ENCODE measurements around the gene SCTR.

- TF ChIP-seq CTCF (IDR thresholded peaks at IDR 0.05 in 8 of 11, conservative IDR thresholded peaks at IDR 0.05 in 3 of 11) (no peak), POLR2A (IDR thresholded peaks at IDR 0.05) (no peak), POLR2AphosphoS5 (IDR thresholded peaks at IDR 0.05) (no peak)
Measured at GRCh38 chr2:119469661-119470297, 54.5 kb downstream of the SCTR start.
